SHP77 (cell line): ENCODE data around the gene CPE.
A peak's percentile ranks its signal among the peaks of the same experiment; 100 is the strongest.
"Not testable (repeated sequence)": the region's sequence is repeated elsewhere in the genome, so short reads cannot be mapped to it uniquely, and the experiment has no call there.

Source experiments
- DNase-seq, 2 experiments: peaks; one replicate each; lab custom pipeline; 2025; lab: John Stamatoyannopoulos, UW

Gene CPE

DNA sequence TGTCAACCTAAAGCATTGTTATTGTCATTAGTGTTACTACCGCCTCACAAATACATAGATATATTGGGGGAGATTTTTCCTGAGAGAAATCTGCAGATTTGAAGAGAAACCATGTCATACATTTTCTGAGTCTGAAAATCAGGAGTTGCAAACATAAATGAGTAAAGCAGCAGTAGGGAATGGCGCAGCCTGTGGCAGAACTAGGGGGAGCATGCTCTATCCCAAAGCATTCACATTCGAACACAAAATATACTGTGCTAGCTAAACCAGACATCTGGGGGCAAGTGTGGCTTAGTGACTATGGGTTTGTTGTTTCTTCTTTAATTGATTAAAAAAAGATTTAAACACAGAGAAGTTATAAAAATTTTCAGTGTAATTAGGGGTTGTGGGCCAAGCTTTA is 83.2 kb downstream of the CPE start:
- no peak for DNase-seq

DNA sequence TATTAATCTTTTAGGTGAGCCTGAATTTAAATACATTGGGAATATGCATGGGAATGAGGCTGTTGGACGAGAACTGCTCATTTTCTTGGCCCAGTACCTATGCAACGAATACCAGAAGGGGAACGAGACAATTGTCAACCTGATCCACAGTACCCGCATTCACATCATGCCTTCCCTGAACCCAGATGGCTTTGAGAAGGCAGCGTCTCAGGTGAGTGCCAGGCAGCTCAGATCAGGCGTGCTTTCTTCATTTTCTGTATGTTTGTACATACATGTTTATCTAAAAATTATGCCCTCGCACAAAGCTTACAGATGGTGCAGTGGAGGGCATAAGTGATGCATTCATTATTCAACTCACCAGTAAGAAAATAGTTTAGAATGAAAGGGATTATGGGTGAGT is 85.6 kb downstream of the CPE start:
- DNase-seq, result no peak

DNA sequence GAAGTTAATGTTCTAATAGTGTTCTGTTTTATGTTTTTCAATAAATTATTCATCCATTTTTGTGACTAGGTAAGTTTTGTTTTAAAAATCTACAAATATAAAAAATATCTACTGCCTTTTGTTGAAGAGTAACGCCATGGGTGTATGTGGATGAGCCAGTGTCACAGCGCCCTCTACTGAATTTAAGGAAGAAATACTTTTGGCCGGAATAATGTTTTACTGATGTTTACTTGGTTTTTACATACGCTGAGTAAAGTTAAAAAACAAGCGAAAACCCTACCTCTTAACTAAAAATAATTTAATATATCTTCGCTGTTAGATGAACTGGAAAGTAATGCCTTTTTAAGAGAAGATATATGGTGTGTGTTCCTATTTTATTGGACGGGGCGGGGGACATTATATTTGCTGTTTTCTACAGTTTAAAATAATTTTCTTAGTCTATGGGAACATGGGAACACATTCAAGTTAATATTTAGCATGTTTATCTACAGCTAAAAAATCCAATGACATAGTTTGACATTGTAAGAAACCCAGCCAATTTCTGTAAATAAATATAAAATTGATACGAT is 86.1 kb downstream of the CPE start:
- peak in 1 of 2 experiments; percentile 11 for DNase-seq

DNA sequence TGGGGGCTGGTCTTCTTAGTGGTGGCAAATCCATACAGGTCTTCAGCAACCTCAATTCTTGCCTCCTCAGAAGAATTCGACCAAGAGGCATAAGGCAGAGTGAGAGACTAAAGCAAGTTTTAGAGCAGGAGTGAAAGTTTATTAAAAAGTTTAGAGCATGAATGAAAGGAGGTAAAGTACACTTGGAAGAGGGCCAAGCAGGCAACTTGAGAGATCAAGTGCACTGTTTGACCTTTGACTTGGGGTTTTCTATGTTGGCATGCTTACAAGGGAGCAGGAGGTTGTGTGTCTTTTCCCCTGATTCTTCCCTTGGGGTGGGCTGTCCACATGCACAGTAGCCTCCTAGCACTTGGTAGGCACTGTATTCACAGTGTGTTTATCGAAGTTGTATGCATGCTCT is 91.2 kb downstream of the CPE start:
- DNase-seq, result no peak

DNA sequence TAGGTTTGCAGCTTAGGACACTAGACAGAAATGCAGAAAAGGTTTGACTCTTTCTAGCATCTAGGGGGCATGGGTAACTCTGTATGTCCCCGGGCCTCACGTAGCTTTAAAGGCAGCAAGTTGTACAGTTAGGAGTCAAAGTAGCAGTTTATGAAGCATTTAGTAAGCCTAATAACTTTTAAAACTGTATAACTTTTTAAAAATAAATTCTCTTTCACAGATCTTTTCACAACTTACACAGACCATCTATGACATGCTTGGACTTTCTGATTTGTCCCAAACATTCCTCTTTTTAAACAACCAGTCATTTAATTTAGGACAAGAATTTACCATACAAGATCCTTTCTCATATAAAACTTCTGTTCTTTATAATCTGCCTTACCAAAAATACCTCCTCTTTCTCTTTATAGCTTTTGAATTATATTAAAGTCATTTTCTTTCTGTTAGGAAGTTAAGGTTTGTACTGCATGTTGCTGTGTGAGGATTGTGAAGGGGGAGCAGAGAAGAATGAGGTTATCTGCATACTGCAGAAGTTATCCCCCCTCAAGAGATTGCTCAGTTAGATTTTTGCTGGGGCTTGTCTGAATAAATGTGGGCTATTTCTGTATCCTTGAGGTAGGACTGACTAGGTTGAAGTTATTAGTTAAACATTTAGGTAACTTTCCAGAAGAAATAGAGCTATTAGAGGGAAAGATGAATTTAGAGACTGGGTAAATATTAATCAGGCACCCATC is 94.3 kb downstream of the CPE start:
- no peak for DNase-seq

DNA sequence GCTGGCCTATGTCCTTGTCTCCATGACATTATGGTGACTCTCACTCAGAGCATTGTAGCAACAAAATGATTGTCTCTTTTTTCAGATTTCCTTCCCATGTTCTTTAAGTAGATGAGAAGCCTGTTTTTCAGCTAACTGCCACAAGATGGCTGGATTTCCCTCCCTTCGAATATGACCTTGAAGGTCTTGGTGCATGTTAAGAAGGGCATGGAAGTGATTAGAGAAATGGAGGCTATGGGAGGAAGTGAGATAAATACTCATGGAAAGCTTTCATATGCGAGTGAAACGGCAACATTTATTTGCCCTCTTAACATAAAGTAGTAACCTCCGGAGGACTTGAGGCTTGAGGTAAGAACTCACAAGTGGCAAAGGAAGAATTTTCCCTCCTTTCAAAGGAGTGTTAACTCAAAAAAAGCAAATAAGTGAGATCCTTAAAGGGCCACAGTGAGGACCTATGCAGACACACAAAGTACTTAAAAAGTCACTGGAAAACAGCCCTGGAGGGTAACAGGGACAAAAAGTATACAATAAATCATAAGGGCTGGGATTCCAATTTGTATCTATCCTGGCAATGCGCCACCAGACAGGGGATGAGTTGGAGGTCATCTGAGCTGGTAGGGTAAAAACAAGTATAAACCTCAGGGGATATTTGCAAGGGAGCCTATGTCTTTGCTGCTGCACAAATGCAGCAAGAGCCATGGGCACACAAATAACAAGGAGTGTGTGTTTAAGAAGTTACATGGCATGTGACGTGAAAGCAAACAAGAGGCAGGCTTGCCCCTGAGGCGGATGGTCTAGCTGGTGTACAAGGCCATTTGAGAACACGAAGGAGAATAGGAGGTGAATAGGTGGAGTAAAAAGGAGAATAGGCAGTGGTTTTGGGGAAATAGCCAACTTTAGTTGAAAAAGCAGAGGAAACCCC is 96.2 kb downstream of the CPE start:
- no peak for DNase-seq

DNA sequence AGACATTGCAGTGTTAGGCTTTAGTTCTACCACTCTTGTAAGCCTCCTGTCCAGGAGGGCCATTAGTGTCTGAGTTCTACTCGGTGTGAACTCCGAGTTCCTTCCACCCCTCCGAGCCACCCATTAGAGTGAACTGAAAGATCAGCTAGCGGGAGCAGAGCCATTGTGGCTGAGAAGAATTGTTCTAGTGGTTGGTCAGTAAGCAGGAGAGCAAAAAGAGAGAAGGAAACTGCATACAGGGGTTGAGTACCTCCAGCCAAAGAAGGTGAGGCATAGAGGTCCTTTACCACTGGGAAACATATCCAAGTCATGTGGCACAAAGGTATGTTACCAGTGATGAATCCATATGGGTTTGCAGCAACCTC is 96.9 kb downstream of the CPE start:
- DNase-seq, result no peak

DNA sequence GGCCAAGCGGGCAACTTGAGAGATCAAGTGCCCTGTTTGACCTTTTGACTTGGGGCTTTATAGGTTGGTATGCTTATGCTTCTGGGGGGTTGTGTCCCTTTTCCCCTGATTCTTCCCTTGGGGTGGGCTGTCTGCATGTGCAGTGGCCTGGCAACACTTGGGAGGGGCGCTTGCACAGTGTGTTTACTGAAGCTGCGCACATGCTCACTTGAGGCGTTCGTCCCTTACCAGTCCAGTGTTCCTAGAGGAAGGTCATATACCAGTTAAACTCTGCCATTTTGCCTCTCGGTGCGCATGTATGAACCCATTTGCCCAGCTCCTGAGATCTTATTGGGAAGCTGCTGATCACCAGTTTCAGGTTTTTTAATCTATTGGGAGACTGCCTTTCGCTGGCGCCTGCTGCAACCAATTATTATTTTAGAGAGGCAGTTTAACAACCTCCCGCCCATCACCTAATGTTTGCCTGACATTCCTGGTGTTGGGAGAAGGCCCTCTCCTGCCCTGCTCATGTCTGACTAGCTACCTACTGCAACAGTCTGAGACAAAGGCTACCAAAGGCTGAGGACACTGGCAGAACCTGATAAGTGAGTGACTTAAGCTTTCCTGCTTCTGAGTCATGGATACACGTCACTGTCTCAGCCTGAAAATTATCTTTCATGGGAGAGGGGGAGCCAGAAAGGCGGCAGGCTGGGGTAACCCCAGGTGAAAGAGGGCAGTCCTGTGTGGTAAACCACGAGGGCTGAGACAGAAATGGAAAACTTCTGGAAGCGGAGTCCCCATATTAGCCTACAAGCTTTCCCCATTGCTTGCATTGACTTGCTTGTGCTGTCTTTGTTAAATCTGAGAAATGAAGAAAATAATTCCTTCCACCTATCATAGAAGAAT is 97.6 kb downstream of the CPE start:
- no peak for DNase-seq

DNA sequence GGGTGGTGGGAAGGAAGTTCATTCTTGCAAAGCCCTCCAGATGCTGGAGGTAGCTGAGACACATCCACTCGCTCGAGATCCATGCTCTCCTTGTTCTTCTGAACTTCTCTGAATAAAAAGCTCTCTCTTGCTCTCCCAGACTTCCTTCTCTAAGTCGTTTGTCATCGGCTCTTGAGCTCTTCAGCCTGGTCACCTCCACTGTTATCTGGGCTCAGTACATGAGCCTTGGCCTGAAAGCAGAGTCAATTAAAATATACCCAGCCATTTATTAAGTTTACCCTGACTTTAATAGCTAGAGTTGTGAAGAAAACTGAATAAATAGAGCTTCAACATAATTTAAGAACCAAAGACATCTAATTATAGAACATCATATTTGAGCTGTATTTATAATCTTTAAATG is 99.0 kb downstream of the CPE start:
- DNase-seq, result no peak

DNA sequence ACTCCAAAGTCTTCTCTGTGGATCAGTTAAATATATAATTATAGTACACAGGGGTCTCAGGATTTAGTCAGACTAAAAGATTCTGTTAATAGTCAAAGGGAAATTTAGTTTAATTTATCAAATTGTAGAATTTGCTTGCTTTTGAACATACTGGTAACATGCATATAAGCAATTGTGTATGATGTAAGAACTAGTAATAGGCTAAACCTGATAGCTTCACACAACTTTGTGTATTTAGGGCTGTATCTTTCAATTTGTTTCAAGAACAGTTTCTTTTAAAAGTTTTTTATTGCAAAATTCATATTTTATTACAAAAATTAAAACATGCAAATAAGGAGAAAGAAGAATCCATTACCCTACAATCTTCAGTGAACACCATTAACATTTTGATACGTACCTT is 99.5 kb downstream of the CPE start:
- DNase-seq, result no peak

DNA sequence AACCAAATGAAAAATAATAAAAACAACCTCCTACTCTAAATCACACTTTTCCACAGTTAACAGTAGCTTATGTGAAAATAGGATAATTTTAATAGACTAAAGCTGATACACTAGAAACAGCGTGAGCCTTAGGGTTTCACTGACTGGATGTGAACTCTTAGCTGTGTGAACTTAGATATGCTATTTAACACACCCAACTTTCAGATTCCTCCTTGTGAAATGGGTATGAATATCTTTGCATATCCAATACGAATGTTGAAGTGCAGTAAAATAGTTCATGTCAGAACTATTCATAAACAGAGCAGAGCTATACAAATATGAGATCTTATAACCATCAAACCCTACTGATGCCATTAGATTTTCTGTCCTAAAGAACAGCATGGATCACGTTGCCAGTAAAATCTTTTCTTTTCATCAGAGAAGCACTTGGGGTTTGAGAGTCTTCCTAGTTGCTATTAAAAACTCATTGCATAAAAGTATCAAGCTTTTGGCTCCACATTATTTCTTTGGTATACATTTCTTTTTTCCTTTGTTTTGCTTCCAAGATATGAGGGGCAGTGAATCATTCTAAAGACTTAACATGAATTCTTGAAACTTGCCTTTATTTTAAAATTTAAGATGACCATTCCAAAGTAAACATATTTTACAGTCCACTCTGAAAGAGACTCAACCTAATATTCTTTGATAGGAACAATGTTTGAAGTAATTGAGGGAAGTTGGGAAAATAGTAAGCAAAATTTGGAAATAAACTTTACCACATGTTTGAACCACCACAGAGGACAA is 102.4 kb downstream of the CPE start:
- DNase-seq, result no peak

DNA sequence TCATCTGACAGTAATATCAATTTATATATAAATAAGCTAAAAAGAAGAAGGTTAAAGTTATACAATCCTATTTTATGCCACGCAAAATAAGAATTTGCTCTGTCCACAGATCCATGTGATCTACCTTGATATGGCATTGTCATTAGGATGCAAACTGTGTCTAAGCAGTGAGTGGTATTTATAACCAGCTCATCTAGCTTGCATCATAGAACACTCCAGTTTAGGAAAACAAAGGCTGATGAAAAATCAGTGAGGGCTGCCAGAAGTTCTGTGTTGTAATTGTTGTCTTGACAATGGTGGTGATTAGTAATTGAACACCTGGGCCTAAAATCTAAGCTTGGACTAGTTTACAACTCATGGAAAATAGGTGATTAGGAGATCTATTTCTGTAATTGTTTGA is 111.0 kb downstream of the CPE start:
- DNase-seq, result no peak

DNA sequence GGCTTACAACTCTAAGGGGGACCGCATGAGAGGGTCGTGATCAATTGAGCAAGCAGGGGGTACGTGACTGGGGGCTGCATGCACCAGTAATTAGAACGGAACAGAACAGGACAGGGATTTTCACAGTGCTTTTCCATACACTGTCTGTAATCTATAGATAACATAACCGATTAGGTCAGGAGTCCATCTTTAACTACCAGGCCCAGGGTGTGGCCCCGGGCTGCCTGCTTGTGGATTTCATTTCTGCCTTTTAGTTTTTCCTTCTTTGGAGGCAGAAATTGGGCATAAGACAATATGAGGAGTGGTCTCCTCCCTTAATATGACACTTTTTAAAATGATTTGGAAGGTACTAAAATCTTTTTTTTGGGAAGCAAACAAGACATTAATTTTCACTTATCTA is 113.8 kb downstream of the CPE start:
- not testable (repeated sequence) for DNase-seq

DNA sequence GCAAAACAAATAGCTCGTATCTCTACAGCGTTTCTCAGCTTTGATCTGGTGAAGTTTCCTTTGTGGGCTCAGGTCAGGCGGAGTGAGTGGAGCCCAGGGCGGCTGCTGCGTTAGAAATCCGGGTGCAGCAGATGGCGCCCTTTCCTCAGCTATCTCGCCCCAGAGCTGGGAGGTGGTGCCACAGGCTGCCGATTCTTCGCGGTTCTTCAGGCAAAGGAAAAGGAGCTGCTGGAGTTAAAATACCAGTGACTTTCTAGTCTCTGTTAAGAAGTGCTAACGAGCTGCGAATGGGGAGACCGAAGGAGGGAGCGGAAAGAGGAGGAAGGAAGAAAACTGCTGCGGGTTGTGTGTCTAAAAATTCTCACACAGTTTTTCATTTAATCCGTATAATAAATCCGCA is 114.6 kb downstream of the CPE start:
- DNase-seq, result peak; percentile 7 to 8

DNA sequence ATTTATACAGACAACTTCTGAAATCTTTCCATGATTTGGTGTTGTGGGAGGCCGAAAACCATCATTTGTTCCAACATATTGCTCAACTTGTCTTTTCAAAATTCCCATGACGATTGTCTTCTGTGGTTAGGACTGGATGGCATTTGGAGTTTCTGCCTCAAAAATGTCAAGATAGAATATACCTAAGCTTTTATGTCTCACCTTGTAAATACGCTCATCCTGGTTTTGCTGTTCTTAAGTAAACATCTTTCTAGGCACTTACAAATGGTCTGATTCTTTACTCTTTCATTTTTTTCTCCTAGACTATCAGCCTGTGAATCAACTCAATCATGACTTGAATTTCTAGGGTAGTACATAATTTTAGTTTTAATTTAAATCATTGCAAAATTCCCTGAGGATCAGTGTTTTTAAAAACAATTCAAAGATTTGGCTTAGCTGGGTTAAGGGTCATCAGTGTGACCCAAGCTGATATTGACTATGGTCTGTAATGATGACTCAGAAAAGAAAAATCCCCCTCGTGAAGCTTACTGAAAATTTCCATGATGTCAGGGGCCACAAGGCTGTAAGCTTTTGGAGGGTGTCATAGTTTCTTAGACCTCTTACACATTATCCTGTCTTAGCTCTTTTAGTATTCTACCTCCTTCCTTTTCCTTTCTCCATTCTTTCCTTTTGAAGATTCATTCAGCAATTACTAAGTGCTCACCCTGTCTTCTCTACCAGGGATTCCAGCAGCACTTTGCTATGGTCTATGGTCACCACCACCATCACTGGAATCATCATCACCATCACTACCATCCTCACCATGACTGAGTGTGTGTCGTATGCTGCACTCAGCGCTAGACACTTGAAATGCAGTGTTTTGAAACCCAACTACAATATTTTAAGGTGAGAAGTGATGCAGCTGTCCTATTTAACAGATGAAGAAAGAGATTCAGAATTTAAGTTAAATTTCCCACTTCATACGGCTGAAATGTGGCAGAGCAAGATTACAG is 124.4 kb downstream of the CPE start:
- no peak for DNase-seq

DNA sequence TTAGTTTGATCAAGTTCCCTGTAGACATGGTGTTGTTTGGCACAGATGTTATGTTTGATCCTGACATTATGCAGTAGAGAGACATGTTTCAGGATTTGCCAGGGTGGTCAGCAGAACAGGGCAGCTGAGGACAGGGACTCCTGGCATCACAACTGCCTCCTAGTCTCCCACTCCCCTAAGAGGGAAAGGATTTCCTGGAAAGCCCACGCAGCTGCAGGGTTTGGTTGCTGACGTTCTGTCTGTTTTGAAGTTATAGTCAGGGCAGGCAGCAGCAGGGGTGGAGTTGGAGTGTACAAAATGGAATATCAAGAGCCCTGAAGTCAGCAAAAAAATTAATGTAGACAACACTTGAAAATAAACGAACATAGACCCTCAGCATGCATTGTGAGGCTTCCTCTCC is 125.4 kb downstream of the CPE start:
- DNase-seq, result no peak

DNA sequence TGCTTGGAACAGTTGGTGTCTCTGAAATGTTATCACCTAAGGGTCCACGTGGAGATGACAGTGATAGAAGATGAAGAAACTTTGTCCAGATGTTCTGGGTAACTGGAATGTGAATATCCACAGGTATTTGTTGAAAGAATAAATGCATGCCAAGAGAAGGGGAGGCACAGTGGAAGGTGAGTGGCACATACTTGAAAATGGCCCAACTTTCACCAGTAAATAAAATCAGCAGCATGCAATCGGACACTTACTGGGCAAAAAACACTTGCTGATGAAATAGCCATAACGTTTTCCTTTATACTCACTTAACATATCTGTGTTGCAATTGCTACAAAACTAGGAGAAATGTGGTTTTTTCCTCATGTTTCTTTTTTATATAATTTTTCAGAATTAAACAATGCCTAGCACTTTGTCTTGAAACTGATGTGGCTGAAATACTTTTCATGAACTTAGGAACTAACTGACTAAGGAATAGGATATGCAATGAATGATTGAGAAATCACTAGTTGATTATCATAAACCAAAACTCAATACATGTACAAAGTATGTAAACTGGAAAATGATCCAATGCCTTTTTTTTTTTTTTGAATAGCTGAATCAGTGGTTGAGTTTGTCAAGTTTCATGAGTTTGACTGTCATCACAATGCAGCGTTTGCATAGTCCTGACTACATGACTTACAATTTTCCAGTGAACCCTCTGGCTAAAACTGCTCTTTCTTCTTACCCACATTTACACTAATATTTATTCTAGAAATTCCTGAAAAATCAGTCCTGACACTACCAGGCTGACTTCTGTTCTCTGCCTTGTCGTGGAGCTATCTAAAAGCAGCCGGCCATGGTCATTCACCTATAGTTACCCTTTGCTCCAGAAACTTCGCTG is 127.4 kb downstream of the CPE start:
- DNase-seq, result no peak

DNA sequence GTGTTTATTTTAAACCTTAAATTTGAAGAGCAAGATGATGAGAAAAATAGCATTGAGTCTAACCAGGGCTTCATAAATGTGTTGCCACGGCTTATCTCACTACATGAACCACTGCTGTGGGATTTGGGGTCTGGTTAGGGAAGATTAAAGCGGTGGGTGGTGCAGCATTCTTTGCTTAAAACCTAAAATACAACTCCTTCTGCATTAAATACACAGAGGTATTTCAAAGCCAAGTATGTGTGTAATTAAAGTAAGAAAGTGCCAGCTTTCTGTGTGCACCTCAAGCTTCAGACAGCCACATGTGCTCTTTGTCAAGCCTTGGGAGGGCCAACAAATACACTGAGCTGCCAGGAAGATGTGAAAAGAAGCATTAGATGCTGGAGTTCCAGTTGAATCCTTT is 128.0 kb downstream of the CPE start:
- DNase-seq, result no peak

DNA sequence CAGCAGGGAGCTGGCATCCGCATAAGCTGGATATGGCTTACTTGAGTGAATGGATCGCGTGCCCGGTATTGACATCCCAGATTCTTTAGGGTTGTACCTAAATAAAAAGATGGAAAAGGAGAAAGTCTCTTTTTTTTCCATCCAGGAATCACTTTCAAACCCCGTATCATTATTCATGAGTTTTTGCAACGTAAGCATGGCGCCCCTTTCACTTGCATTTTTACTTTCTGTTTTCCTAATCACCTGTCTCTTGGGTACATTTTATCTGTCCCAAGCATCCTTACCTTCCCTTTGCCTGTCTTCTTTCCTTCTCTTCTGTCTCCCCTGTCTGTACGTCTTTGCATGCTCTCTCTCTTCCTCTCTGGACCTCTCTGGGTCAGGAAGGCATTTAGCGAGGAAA is 128.6 kb downstream of the CPE start:
- DNase-seq, result no peak
